ENCODE results near the gene FALEC.

The FALEC gene

DNA sequence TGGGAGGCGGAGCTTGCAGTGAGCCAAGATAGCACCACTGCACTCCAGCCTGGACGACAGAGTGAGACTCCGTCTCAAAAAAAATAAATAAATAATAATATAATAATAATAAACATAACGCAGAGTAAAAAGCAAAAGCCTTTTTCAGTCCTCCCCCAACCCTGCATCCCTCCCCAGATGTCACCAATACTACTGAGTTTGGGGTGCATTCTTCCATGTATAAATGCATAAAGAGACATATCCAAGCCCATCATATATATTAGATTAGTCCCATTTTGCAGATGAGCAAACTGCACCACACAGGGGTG, 32.7 kb downstream of the FALEC start:
- no peak for DNase-seq

DNA sequence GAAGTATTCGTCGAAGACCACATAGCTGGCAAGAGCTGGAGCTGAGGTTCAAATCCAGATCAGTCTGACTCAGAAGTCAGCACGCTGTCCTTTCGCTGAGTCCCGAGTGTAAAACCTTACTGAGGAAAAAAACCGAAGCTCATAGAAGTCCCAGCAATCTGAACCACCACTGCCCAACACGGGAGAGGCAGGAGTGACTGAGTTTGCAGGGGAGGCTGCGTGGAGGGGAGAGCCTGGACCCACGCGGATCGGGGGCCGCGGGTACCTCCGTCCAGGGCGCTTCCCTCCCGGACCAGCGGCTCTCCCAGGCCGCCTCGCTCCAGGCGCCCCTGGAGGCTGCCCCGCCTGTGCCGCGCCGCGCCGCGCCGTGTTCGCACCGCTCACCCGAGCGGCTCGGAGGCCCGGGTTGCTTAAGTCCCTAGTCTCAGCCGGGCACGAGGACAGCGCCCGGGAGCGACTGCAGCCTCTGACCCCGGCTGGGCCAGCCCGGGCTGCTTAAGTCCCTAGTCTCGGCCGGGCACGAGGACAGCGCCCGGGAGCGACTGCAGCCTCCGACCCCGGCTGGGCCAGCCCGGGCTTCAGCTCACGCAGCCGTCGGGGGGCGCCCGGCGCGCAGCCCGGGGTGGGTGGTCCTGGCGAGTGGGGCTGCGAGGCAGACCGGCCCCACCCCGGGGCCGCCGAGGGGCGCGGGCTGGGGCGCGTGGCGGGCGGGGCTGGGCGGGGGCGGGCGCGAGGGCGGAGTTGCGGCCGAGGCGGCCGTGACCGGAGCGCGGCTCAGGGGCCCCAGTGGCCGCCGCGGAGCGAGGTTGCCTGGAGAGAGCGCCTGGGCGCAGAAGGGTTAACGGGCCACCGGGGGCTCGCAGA, 33.3 kb downstream of the FALEC start, which contains the start of gene ADAMTSL4:
ADAMTSL4 (plus strand) TSS at position 777 of the 864 bp plus-strand sequence. CDS start 2,881 bp downstream, outside the sequence.
- DNase-seq: peak; percentile 37

DNA sequence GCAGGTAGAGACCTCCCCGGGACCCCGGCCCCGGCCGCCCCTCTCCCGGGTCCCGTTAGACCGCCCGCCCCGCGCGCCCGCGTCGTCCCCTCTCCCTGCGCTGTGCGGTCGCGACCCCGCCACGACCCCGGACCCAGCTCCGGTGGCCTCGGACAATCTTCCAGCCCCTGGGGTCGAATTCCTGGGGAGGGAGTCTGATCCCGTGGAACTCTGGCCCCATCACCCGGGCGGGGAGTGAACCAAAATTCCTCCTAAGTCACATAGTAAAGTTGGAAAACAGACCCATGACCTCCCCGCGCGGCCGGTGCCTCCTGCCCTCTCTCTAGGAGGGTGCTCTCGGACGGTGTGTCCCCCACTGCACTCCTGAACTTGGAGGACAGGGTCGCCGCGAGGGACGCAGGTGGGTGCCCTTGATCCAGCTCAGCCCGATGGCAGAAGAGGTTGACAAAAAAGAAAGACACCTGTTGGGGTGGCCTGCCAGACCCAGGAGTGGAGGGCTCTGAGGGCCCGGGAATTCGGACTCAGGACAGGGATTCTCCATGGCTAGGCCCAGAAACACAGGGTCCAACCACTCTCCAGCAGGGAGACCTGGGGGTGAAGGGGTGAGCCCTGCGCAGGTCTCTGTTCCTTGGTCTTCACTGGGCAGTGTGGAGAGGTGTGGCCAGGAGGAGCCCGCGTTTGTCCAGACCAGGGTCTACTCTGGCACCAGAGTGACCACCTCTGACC, 34.1 kb downstream of the FALEC start:
- no peak for DNase-seq

DNA sequence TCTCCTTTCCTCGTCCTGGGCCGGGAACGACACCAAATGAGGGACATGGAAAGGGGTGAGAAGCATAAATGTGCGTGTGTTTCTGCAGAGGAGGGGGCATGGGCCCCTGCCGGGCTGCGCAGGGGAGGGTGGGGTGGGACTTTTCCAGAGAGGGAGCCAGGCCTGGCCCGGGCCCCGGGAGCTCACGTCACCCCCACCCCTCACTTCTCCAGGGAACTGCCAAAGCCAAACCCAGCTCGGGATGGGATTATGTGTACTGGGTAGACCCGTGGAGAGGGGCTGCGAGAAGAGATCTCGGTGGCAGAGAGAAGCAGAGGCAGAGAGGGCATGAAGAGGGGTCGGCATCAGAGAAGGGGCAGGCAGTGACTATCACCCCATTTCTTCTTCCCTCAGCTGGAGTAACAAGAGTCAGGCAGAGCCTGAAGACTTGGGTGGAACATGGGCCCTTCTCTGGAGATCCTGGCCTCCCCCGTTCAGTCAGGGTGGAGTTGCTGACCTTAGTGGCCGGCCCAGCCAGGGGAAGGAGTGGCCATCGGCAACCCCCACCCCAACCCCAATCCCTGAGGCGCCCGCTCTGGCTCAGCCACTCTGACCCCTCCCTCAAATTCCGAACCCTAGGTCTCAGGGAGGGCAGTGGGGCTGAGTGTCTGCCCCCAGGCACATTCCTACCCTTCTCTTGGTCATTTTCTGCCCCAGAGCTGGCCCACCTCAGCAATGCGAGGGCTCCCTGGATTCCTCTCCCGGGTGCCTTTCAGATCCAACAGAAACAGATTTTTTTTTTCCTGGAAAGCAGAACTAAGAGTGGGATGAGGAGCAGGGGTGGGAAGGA, 34.9 kb downstream of the FALEC start:
- DNase-seq: no peak

DNA sequence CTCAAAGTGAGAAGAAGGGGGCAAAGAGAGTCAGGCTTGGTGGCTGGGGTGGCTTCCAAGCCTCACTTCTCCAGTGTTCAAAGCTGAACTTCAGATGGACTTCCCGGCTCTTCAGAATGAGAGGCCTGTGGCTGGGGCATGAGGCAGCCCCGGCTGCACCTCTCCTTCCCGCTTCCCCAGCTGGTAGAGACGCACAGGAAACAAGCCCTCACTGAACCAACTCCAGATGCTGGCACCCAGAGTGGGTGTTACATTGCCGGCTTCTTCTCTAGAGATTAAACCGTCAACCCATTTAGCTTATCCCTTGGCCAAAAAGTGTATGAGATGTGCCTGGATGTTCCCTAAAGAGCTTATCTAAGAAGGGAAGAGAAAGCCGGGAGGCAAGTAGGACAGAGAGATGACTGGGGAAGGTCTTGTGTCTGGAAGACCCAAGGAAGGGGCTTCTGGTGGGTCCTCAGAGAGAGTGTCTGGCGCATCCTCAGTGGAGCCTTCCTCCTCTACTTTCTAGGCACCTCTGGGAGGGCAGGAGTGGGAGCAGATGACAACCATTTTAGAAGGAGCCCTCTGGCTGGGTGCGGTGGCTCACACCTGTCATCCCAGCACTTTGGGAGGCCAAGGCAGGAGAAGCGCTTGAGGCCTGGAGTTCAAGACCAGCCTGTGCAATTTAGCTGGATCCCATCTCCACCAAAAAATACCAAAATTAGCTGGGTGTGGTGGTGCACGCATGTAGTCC, 35.7 kb downstream of the FALEC start:
- no peak for DNase-seq

DNA sequence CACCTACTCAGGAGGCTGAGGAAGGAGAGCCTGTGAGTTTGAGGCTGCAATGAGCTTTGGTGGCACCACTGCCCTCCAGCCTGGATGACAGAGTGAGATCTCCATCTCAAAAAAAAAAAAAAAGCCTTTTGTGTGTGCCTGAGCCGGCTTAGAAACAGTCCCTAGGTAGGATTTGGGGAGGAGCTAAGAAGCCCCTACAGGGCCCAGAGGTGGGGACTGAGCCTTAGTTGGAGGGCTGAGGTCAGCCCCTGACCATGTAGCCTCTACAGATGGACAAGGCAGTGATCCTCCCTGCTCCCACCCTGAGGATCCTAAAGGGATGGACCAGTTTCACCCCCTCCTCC, 36.2 kb downstream of the FALEC start:
- DNase-seq: no peak

DNA sequence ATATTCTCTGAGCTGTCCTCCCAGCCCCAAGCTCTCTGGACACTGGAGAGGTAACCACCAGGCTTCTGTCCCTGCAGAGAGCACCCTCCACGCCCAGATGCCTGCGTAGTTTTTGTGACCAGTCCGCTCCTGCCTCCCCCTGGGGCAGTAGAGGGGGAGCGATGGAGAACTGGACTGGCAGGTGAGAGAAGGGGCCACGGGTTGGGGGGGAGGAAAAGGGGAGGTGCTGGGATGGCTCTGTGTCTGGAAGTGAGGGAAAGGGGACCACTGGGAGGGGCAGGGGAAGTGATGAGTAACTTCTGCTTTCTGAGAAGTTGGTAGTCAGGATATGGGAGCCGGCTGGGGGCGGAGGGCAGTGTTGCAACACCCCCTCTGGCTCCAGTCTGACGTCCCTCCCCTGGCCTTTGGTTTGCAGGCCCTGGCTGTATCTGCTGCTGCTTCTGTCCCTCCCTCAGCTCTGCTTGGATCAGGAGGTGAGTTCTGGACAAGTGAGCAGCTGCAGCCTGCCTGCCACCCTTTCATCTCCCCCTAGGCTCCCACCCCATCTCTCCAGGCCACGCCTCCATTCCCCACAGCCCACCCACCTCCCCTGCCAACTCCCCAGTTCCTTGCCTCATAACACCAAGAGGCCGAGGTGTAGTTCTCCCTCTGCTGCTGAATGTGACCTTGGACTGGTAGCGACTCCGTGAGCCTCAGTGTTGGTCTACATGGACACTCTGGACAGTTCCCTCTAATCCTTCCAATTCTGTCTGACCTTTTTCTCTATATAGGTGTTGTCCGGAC, 36.8 kb downstream of the FALEC start:
- no peak for DNase-seq

DNA sequence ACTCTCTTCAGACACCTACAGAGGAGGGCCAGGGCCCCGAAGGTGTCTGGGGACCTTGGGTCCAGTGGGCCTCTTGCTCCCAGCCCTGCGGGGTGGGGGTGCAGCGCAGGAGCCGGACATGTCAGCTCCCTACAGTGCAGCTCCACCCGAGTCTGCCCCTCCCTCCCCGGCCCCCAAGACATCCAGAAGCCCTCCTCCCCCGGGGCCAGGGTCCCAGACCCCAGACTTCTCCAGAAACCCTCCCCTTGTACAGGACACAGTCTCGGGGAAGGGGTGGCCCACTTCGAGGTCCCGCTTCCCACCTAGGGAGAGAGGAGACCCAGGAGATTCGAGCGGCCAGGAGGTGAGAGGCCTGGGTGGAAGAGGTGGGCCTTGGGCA, 37.3 kb downstream of the FALEC start:
- DNase-seq: no peak

DNA sequence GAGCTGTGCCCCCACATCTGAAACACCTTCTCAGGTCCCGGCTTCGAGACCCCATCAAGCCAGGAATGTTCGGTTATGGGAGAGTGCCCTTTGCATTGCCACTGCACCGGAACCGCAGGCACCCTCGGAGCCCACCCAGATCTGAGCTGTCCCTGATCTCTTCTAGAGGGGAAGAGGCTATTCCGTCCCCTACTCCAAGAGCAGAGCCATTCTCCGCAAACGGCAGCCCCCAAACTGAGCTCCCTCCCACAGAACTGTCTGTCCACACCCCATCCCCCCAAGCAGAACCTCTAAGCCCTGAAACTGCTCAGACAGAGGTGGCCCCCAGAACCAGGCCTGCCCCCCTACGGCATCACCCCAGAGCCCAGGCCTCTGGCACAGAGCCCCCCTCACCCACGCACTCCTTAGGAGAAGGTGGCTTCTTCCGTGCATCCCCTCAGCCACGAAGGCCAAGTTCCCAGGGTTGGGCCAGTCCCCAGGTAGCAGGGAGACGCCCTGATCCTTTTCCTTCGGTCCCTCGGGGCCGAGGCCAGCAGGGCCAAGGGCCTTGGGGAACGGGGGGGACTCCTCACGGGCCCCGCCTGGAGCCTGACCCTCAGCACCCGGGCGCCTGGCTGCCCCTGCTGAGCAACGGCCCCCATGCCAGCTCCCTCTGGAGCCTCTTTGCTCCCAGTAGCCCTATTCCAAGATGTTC, 38.0 kb downstream of the FALEC start:
- no peak for DNase-seq

DNA sequence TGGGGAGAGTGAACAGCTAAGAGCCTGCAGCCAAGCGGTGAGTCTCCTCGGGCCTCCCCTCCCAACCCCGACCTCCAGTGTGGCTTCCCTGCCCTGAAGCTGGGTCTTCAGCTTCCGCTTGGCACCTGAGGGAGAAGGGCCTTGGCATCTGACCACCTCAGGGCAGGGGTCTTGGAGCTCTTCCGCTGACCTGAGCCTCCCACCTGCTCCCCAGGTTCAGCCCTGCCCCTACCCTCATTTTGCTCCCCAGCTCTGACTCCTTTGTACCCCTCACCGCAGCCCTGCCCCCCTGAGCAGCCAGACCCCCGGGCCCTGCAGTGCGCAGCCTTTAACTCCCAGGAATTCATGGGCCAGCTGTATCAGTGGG, 38.5 kb downstream of the FALEC start:
- DNase-seq: no peak

DNA sequence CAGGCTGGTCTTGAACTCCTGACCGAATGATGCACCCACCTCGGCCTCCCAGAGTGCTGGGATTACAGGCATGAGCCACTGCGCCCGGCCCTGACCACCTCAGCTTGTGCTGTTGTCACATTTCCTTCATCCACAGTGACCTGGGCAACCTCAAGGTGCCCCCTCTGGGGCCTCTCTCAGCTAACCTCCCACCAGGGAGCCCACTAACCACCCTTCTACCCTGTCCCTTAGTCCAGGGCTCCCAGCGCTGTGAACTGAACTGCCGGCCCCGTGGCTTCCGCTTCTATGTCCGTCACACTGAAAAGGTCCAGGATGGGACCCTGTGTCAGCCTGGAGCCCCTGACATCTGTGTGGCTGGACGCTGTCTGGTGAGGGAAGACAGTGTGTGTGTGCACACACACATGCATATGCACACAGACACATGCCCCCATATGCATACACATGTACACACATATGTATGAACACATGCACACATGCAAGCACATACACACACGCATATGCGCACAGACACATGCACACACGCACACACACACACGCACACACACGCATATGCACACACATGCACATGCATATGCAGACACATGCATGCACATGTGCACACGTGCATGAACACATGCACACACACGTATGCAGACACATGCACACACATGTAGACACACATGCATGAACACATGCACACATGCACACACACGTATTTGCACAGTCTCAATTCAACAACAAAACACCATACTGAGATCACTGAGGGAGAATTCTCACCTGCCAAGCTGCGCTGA, 39.8 kb downstream of the FALEC start:
- DNase-seq: no peak

DNA sequence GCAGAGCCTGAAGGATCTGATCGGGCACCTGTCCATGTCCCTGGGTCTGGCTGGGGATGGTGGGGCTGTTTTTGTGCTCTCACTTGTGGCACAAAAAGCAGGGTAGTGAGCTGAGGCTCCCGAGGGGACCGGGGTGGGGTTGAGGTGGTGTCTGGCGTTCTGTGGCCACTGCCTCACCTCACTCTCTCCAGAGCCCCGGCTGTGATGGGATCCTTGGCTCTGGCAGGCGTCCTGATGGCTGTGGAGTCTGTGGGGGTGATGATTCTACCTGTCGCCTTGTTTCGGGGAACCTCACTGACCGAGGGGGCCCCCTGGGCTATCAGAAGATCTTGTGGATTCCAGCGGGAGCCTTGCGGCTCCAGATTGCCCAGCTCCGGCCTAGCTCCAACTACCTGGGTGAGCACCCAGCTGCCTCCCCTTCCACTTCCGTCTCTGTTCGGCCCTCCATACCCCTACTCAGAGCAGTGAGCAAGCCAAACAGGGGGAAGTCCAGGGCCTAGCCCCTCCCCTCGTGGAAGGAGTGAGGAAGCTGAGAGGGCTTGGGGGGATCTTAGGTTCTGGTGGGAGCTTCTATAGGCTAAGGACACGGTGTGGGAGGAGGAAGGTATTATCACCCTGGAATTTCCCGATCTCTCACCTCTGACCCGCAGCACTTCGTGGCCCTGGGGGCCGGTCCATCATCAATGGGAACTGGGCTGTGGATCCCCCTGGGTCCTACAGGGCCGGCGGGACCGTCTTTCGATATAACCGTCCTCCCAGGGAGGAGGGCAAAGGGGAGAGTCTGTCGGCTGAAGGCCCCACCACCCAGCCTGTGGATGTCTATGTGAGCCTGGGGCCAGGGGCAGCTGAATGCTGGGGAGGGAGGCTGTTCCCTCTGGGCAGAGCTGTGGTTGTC, 40.7 kb downstream of the FALEC start:
- no peak for DNase-seq

DNA sequence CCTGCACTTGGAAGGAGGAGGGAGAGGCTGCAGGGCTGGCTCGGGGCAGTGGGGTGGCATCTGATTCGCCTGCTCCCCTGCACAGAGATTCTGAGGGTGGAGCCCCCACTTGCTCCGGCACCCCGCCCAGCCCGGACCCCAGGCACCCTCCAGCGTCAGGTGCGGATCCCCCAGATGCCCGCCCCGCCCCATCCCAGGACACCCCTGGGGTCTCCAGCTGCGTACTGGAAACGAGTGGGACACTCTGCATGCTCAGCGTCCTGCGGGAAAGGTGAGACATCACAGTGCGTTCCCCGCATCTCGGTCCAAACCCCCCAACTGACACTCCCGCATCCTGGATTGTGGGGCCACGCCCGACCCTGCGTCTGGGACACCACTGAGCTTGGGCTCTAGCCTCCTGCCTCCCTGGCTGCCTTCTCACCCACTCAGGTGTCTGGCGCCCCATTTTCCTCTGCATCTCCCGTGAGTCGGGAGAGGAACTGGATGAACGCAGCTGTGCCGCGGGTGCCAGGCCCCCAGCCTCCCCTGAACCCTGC, 41.6 kb downstream of the FALEC start:
- DNase-seq: no peak

DNA sequence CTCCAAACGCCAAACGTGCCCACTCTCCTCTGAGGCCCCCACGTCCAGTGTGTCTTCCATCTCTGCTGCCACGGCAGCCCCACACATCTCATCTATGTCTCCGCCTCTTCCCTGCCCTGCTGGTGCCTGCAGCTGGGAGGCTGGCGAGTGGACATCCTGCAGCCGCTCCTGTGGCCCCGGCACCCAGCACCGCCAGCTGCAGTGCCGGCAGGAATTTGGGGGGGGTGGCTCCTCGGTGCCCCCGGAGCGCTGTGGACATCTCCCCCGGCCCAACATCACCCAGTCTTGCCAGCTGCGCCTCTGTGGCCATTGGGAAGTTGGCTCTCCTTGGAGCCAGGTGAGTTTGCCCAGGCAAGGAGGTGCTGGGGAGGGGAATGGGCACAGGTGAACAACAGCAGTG, 42.3 kb downstream of the FALEC start:
- DNase-seq: no peak

DNA sequence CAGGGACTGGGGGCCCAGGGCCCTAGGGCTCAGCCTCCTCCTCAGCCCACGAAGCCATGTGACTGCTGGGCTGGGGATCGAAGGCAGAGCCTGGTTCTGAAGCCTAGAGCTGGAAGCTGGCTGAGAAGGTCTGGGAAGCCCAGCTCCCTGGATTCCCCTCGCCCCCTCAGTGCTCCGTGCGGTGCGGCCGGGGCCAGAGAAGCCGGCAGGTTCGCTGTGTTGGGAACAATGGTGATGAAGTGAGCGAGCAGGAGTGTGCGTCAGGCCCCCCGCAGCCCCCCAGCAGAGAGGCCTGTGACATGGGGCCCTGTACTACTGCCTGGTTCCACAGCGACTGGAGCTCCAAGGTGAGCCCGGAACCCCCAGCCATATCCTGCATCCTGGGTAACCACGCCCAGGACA, 42.8 kb downstream of the FALEC start:
- DNase-seq: no peak

DNA sequence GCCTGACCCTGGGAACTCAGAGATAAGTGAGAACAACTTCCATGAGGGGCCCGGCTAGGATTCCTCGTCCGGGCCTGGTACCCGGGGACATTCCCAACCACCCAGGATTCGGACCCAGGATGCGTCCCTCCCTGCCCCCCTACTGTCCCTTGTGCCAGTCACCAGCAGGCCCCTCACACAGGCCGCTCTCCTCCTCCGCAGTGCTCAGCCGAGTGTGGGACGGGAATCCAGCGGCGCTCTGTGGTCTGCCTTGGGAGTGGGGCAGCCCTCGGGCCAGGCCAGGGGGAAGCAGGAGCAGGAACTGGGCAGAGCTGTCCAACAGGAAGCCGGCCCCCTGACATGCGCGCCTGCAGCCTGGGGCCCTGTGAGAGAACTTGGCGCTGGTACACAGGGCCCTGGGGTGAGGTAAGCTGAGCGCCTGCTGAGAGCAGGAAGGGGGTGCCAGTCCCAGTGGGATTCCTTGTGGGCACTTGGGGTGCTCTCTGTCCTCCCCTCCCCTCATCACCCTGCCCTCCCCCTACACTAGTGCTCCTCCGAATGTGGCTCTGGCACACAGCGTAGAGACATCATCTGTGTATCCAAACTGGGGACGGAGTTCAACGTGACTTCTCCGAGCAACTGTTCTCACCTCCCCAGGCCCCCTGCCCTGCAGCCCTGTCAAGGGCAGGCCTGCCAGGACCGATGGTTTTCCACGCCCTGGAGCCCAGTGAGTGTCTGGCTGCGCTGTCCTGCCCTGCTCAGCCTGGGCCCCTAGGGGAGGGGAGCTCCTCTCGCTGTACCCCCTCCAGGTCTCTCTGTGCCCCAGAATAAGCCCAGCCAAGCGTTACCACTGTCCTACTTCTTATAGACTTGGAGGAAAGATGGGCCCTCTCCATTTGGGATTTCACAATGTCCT, 43.5 kb downstream of the FALEC start:
- no peak for DNase-seq

DNA sequence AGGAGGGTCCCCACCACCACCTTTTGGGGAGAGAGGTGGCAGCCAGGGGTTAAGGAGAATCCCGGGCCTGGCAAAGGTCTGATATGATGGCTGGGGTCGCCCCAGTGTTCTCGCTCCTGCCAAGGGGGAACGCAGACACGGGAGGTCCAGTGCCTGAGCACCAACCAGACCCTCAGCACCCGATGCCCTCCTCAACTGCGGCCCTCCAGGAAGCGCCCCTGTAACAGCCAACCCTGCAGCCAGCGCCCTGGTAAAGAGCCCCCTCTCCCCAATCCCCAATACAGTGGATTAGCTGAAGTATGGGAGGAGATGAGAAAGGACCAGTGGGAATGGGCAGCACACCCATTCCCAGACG, 44.1 kb downstream of the FALEC start:
- DNase-seq: no peak

DNA sequence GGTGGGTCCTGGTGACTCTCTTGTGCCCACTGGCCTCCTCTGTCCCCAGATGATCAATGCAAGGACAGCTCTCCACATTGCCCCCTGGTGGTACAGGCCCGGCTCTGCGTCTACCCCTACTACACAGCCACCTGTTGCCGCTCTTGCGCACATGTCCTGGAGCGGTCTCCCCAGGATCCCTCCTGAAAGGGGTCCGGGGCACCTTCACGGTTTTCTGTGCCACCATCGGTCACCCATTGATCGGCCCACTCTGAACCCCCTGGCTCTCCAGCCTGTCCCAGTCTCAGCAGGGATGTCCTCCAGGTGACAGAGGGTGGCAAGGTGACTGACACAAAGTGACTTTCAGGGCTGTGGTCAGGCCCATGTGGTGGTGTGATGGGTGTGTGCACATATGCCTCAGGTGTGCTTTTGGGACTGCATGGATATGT, 44.5 kb downstream of the FALEC start:
- DNase-seq: peak; percentile 51
